ENCODE measurements around the gene SECTM1. TPM values are rescaled to one million over a fixed set of nuclear protein-coding genes. Genes with fewer than 3 reads are reported as not detected.
"Not testable (repeated sequence)": the region's sequence is repeated elsewhere in the genome, so short reads cannot be mapped to it uniquely, and the experiment has no call there.

The SECTM1 gene
- not detected for total RNA-seq
- polyA plus RNA-seq (2013, experiment 1 of 2), result 0.50 TPM
- 0.12 TPM for polyA plus RNA-seq (2013, experiment 2 of 2)
- long read RNA-seq, experiment 1, result 0 reads
- long read RNA-seq, experiment 2, result 0 reads
- long read RNA-seq, experiment 3, result 0 reads
- long read RNA-seq, experiment 4, result 0 reads

GRCh38 chr17:82333279-82334171, at the start of gene SECTM1:
SECTM1 (minus strand) TSS chr17:82333766; CDS start chr17:82327240, 6,526 bp downstream.
- Mint-ChIP-seq H3K36me3 (ENCODE audit: low read depth) (no peaks in the 10 kb centered on the region), H3K4me1 (peaks cover 6% of the 10 kb centered on the region), H3K9me3 (no peaks in the 10 kb centered on the region), H3K4me3 (peak within 1 kb of the TSS; percentile 32), H3K27ac (no peak within 1 kb of the TSS), H3K27me3 (ENCODE audit: insufficient read depth) (peaks cover 69% of the 10 kb centered on the region)
- no peak for TF ChIP-seq CTCF (conservative IDR thresholded peaks at IDR 0.05)
- no peaks in the 10 kb centered on the region for H3K4me1 ChIP-seq (ENCODE audit: control insufficient read depth, insufficient read depth, low read length)
- H3K4me3 ChIP-seq (ENCODE audit: low read length), result no peak within 1 kb of the TSS
- H3K27me3 ChIP-seq (ENCODE audit: control insufficient read depth, insufficient read depth, low read length, poor library complexity, severe bottlenecking), result peaks cover 65% of the 10 kb centered on the region
- H3K36me3 ChIP-seq (ENCODE audit: control insufficient read depth, insufficient read depth, low read length), result no peaks in the 10 kb centered on the region
- no peak within 1 kb of the TSS for H3K9ac ChIP-seq (ENCODE audit: extremely low read depth, low read length, poor library complexity, severe bottlenecking)
- DNase-seq, result peak; percentile 82
- no peaks in the 10 kb centered on the region for H3K9me3 ChIP-seq (ENCODE audit: control insufficient read depth, low read length)
- WGBS, 2 experiments (ENCODE audit: insufficient coverage in 1 of 2, insufficient read length in 1 of 2), result 14 to 25% methylated on average over 47 to 90 of the region's 90 CpGs
- H3K27ac ChIP-seq (ENCODE audit: low read depth, low read length), result no peak within 1 kb of the TSS

GRCh38 chr17:82382933-82383255, 49.3 kb upstream of the SECTM1 start:
- no peaks in the 10 kb centered on the region for H3K27me3 ChIP-seq (ENCODE audit: control insufficient read depth, insufficient read depth, low read length, poor library complexity, severe bottlenecking)
- H3K9ac ChIP-seq (ENCODE audit: extremely low read depth, low read length, poor library complexity, severe bottlenecking), result no peak overlapping the region
- no peaks in the 10 kb centered on the region for H3K4me1 ChIP-seq (ENCODE audit: control insufficient read depth, insufficient read depth, low read length)
- no peak overlapping the region for H3K4me3 Mint-ChIP-seq
- H3K27ac Mint-ChIP-seq, result no peak overlapping the region
- no peaks in the 10 kb centered on the region for H3K9me3 ChIP-seq (ENCODE audit: control insufficient read depth, low read length)
- no peaks in the 10 kb centered on the region for H3K36me3 ChIP-seq (ENCODE audit: control insufficient read depth, insufficient read depth, low read length)
- H3K27ac ChIP-seq (ENCODE audit: low read depth, low read length), result no peak overlapping the region
- DNase-seq, result no peak
- H3K27me3 Mint-ChIP-seq (ENCODE audit: insufficient read depth), result peaks cover 11% of the 10 kb centered on the region
- 86 to 96% methylated on average over 4 to 11 of the region's 11 CpGs for WGBS, 2 experiments (ENCODE audit: insufficient coverage in 1 of 2, insufficient read length in 1 of 2)
- no peaks in the 10 kb centered on the region for H3K9me3 Mint-ChIP-seq
- H3K4me1 Mint-ChIP-seq, result no peaks in the 10 kb centered on the region
- no peak for TF ChIP-seq CTCF (conservative IDR thresholded peaks at IDR 0.05)
- H3K36me3 Mint-ChIP-seq (ENCODE audit: low read depth), result no peaks in the 10 kb centered on the region
- no peak overlapping the region for H3K4me3 ChIP-seq (ENCODE audit: low read length)

GRCh38 chr17:82382220-82382932, 48.8 kb upstream of the SECTM1 start:
- H3K4me1 ChIP-seq (ENCODE audit: control insufficient read depth, insufficient read depth, low read length); H3K36me3 ChIP-seq (ENCODE audit: control insufficient read depth, insufficient read depth, low read length); H3K9me3 ChIP-seq (ENCODE audit: control insufficient read depth, low read length); DNase-seq; H3K27ac ChIP-seq (ENCODE audit: low read depth, low read length); H3K4me3 ChIP-seq (ENCODE audit: low read length); H3K9me3 Mint-ChIP-seq; H3K27me3 ChIP-seq (ENCODE audit: control insufficient read depth, insufficient read depth, low read length, poor library complexity, severe bottlenecking); H3K4me1 Mint-ChIP-seq; H3K27ac Mint-ChIP-seq; H3K9ac ChIP-seq (ENCODE audit: extremely low read depth, low read length, poor library complexity, severe bottlenecking); H3K4me3 Mint-ChIP-seq; H3K36me3 Mint-ChIP-seq (ENCODE audit: low read depth): not testable (repeated sequence)
- 93 to 95% methylated on average over 11 to 21 of the region's 21 CpGs for WGBS, 2 experiments (ENCODE audit: insufficient coverage in 1 of 2, insufficient read length in 1 of 2)
- H3K27me3 Mint-ChIP-seq (ENCODE audit: insufficient read depth), result peaks cover 11% of the 10 kb centered on the region

- H3K4me3 ChIP-seq (ENCODE audit: low read length); H3K9me3 ChIP-seq (ENCODE audit: control insufficient read depth, low read length); H3K4me3 Mint-ChIP-seq; H3K36me3 Mint-ChIP-seq (ENCODE audit: low read depth); H3K36me3 ChIP-seq (ENCODE audit: control insufficient read depth, insufficient read depth, low read length); H3K4me1 Mint-ChIP-seq; DNase-seq; H3K27me3 ChIP-seq (ENCODE audit: control insufficient read depth, insufficient read depth, low read length, poor library complexity, severe bottlenecking); H3K9me3 Mint-ChIP-seq; H3K27ac ChIP-seq (ENCODE audit: low read depth, low read length); H3K9ac ChIP-seq (ENCODE audit: extremely low read depth, low read length, poor library complexity, severe bottlenecking); H3K27ac Mint-ChIP-seq; H3K4me1 ChIP-seq (ENCODE audit: control insufficient read depth, insufficient read depth, low read length): not testable (repeated sequence)
- 94 to 98% methylated on average over 8 to 10 of the region's 10 CpGs for WGBS, 2 experiments (ENCODE audit: insufficient coverage in 1 of 2, insufficient read length in 1 of 2)
- peaks cover 11% of the 10 kb centered on the region for H3K27me3 Mint-ChIP-seq (ENCODE audit: insufficient read depth)
These were observed 48.1 kb upstream of the SECTM1 start for GRCh38 chr17:82381703-82382009.
